Stimulated activated CD8-positive, alpha-beta memory T cell treated with anti-CD3 and anti-CD28 coated beads, Interleukin-15, amount 100 ng/mL, for 24 hours (primary cell): ENCODE measurements around the gene ZGPAT.

Experiments
- DNase-seq: peaks from one replicate; pipeline ENCODE4 v3.0.0-alpha.2; 2020; ENCODE audit warnings: low read depth

ZGPAT gene

GRCh38 chr20:63734111-63734945, 26.5 kb downstream of the ZGPAT start:
- DNase-seq, result no peak

GRCh38 chr20:63734946-63735858, 27.4 kb downstream of the ZGPAT start:
- no peak for DNase-seq

GRCh38 chr20:63735859-63736718, 28.2 kb downstream of the ZGPAT start, which contains the start of gene LIME1:
TSS of gene LIME1 (plus strand) at chr20:63736664. CDS start at chr20:63737550, 886 bp downstream.
- no peak for DNase-seq

- no peak for DNase-seq
Observed at GRCh38 chr20:63736893-63737694, 29.3 kb downstream of the ZGPAT start.

- no peak for DNase-seq
Observed at GRCh38 chr20:63737695-63737944, 29.8 kb downstream of the ZGPAT start.

- no peak for DNase-seq
Observed at GRCh38 chr20:63737945-63738686, 30.3 kb downstream of the ZGPAT start.

DNA sequence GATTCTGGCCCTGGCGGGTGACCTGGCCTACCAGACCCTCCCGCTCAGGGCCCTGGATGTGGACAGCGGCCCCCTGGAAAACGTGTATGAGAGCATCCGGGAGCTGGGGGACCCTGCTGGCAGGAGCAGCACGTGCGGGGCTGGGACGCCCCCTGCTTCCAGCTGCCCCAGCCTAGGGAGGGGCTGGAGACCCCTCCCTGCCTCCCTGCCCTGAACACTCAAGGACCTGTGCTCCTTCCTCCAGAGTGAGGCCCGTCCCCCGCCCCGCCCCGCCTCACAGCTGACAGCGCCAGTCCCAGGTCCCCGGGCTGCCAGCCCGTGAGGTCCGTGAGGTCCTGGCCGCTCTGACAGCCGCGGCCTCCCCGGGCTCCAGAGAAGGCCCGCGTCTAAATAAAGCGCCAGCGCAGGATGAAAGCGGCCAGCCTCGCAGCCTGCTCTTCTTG, 30.9 kb downstream of the ZGPAT start:
- DNase-seq, result no peak

DNA sequence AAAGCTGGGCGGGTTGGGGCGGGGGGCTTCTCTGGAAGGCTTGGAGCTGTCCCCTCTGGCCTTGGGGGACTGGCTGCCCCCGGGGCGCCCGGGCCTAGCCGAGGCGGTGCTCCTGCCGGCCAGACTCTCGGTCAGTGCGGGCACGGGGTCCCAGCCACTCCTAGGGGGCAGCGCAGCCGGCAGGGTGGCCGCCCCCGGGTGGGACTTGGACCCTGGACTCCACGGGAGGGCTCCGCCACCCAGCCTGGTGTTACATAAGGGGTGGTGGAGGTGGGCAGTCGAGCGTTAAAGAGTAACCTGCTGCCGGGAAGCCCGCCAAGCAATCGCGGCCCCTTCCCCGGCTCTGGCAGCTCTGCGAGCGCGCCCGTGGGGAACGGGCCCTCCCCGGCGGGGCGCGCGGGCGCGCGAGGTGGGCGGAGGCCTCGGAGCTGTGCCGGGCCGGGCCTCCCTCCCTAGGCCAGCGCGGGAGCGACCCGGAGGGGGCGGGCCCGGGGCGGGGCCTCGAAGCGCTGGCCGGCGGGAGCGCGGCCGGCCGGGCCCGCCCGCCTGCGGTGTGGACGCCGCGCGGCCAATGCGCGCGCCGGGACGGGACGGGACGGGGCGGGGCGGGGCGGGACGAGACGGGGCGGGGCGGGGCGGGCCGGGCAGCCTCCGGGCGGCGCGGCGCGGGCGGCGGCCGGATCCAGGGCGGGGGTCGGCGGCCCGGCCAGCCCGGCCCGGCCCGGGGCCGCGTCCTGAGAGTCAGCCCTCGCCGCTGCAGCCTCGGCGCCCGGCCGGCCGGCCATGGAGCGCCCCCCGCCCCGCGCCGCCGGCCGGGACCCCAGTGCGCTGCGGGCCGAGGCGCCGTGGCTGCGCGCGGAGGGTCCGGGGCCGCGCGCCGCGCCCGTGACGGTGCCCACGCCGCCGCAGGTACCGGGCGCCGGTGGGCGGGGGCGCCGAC, 31.6 kb downstream of the ZGPAT start, which contains the start of gene SLC2A4RG:
Gene SLC2A4RG (plus strand): TSS at position 647 of the 940 bp plus-strand sequence. CDS start 137 bp downstream, at position 784.
- no peak for DNase-seq

DNA sequence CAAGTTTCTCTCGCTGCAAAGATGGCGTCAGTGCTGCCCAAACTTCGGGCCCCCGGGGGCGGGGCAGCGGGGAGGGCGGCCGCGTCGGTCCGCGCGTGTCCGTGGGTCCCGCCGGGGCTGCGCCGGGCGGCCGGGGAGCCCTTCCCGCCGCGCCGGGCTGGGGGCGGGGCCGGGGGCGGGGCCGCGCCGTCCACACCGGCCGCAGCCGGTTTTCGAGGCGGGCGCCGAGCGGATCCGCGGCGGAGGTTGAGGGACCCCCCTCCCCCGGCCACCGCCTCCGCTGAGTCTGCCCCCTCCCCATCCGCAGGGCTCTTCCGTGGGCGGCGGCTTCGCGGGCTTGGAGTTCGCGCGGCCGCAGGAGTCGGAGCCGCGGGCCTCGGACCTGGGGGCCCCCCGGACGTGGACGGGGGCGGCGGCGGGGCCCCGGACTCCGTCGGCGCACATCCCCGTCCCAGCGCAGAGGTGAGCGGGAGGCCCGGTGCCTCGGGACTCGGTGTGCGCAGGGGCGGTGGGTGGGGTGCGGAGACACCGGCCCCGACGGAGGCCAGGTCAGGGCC, 32.3 kb downstream of the ZGPAT start:
- no peak for DNase-seq

DNA sequence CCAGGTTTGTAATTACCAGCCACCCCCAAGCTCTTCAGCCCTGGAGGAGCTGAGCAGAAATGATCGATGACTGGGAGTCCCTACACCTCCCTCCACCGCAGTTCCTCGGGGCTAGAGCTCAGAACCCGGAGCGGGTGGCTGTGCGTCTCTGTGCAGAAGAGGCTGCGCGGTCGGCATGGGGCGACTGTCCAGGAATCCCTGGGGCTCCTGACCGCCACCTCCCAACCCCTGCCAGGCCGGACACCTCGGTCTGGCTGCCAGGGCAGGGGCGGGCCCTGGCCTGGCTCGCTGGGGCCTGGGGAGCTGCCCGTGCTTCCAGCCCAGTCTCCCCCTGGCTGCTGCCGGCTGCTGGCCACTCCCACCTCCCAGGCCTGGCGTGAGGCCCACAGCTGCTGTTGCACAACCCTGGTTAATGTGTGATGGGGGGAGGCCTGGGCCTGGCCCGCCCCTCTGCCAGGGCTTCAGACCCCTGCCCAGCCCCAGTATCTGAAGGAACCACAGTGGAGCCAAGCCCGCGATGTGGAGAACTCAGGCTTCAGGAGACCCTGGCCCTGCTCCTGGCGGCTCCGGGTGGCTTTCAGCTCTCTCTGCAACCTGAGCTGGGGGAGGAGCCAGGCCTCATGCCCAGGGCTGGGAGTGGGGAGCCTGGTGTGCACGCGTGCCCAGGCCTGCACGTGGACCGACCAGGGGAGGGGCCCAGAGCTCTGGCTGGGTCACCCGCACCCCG, 33.0 kb downstream of the ZGPAT start:
- no peak for DNase-seq

- no peak for DNase-seq
Observed at GRCh38 chr20:63741354-63741675, 33.5 kb downstream of the ZGPAT start.

GRCh38 chr20:63741676-63742380, 34.0 kb downstream of the ZGPAT start:
- DNase-seq, result no peak

DNA sequence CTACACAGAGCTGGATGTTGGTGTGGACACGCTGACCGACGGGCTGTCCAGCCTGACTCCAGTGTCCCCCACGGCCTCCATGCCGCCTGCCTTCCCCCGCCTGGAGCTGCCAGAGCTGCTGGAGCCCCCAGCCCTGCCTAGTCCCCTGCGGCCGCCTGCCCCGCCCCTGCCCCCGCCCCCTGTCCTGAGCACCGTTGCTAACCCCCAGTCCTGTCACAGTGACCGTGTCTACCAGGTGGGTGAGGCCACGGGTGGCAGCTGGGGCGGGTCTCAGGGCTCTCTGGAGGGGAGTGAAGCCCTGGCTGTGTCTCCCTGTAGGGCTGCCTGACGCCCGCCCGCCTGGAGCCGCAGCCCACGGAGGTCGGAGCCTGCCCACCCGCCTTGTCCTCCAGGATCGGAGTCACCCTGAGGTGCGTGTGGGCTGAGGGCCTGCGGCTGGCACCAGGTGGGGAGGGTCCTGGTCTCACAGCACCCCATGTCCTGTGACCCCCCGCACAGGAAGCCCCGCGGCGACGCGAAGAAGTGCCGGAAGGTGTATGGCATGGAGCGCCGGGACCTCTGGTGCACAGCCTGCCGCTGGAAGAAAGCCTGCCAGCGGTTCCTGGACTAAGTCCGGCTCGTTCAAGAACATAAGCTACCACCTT, 34.7 kb downstream of the ZGPAT start:
- DNase-seq, result no peak

- no peak for DNase-seq
Observed at GRCh38 chr20:63743210-63743970, 35.6 kb downstream of the ZGPAT start.

DNA sequence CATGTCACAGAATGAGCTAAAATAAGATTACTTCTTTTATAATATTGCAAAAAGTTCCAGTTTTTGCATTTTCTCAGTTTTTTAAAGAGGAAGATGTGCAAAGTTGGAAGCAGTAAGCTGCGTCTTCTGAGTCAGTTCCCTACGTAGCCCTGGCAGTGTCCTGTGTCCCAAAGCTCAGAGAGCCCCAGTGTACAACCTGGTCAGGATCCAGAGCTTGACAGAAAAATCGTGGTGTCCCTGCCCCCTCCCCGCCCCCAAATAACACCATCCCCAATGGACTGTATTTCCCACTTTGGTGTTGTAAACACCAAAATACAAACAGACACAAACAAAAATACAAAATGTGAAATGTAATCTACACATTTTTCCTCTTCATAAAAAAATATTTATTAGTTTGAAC, 36.3 kb downstream of the ZGPAT start:
- no peak for DNase-seq

DNA sequence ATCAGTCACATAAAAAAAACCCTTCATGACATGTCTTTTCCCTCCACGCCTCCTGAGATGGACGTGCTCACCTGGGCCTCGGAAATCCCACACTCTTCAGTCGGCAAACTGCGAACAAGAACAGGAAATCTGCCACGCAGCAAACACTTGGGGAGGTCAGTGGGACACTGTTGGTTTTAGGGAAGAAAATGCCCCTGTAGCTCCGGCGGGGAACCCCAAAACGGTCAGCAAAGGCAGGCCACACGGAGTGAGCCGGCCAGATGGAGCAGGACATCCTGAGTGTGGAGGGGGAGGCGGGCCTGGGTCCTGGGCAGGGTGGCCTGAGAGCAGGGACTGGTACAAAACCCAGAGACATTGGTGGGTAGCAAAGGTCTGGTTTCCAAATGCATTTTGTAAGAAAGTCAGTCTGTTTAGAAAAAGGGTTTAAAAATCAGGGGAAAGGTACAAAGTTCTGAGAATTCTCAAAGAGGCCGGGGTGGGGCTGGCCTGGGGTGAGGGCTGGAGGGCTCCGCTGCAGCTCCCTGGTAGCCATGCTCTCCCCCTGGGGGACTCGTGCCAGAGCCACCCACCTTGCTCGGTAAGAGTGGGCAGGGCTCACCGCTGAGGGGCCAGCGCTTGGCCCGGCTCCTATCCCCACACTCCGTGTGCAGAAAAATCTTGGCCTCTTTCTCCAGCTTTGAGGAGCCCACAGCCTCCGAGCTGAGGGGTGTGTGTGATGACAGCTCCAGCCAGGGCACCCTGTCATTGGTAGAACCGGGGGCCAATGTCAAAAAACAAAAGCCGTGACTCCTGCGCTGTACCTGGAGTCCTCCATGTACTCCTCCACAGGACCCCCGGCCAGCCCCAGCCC, 37.0 kb downstream of the ZGPAT start:
- no peak for DNase-seq
